ENCODE data around the gene SEMA3F. TPM values are rescaled to one million over a fixed set of nuclear protein-coding genes. Genes with fewer than 3 reads are reported as not detected.

The SEMA3F gene
- total and polyA plus RNA-seq, 5 donors: 7.3 to 15.2 (median 10.1) TPM

- H3K4me1 ChIP-seq (ENCODE audit: control insufficient read depth, insufficient read depth, low read length): no peaks in the 10 kb centered on the region
- no peak overlapping the region for H3K4me3 ChIP-seq (ENCODE audit: low read length)
- H3K27ac ChIP-seq (ENCODE audit: low read length): no peak overlapping the region
- WGBS: 66% methylated on average over 12 of the region's 12 CpGs
- ATAC-seq (no peak), DNase-seq (no peak)
- H3K9me3 ChIP-seq (ENCODE audit: control insufficient read depth, low read length): no peaks in the 10 kb centered on the region
- intact Hi-C loops (cut with DNase I): no loop called here
- no peaks in the 10 kb centered on the region for H3K27me3 ChIP-seq (ENCODE audit: control insufficient read depth, insufficient read depth)
These were observed 58.2 kb downstream of the SEMA3F start for GRCh38 chr3:50213373-50213772.

- no peak for DNase-seq
- Histone ChIP-seq H3K4me1 (ENCODE audit: control insufficient read depth, insufficient read depth, low read length) (no peaks in the 10 kb centered on the region), H3K27me3 (ENCODE audit: control insufficient read depth, insufficient read depth) (no peaks in the 10 kb centered on the region), H3K27ac (ENCODE audit: low read length) (no peak overlapping the region), H3K4me3 (ENCODE audit: low read length) (no peak overlapping the region), H3K9me3 (ENCODE audit: control insufficient read depth, low read length) (no peaks in the 10 kb centered on the region)
- intact Hi-C loops (cut with DNase I): no loop called here
- no peak for ATAC-seq
- WGBS: 79% methylated on average over 10 of the region's 10 CpGs
These were observed 59.7 kb downstream of the SEMA3F start for GRCh38 chr3:50214824-50215223.

- Histone ChIP-seq H3K27me3 (ENCODE audit: control insufficient read depth, insufficient read depth) (no peaks in the 10 kb centered on the region), H3K27ac (ENCODE audit: low read length) (no peak overlapping the region), H3K9me3 (ENCODE audit: control insufficient read depth, low read length) (no peaks in the 10 kb centered on the region), H3K4me1 (ENCODE audit: control insufficient read depth, insufficient read depth, low read length) (peaks cover 3% of the 10 kb centered on the region), H3K4me3 (ENCODE audit: low read length) (no peak overlapping the region)
- DNase-seq (no peak), ATAC-seq (no peak)
- WGBS: 67% methylated on average over 9 of the region's 9 CpGs
- intact Hi-C loops (cut with DNase I): no loop called here
These were observed 60.4 kb downstream of the SEMA3F start for GRCh38 chr3:50215529-50215928.

- WGBS: 77% methylated on average over 10 of the region's 10 CpGs
- intact Hi-C loops (cut with DNase I): no loop called here
- no peaks in the 10 kb centered on the region for H3K9me3 ChIP-seq (ENCODE audit: control insufficient read depth, low read length)
- peaks cover 3% of the 10 kb centered on the region for H3K4me1 ChIP-seq (ENCODE audit: control insufficient read depth, insufficient read depth, low read length)
- H3K27me3 ChIP-seq (ENCODE audit: control insufficient read depth, insufficient read depth): no peaks in the 10 kb centered on the region
- no peak overlapping the region for H3K27ac ChIP-seq (ENCODE audit: low read length)
- ATAC-seq: no peak
- DNase-seq: no peak
- no peak overlapping the region for H3K4me3 ChIP-seq (ENCODE audit: low read length)
These were observed 62.6 kb downstream of the SEMA3F start for GRCh38 chr3:50217681-50218080.

GRCh38 chr3:50218448-50218847 lies 63.3 kb downstream of the SEMA3F start:
- no peaks in the 10 kb centered on the region for H3K27me3 ChIP-seq (ENCODE audit: control insufficient read depth, insufficient read depth)
- no peak for DNase-seq
- H3K9me3 ChIP-seq (ENCODE audit: control insufficient read depth, low read length): no peaks in the 10 kb centered on the region
- no peak overlapping the region for H3K27ac ChIP-seq (ENCODE audit: low read length)
- ATAC-seq: no peak
- intact Hi-C loops (cut with DNase I): no loop called here
- H3K4me3 ChIP-seq (ENCODE audit: low read length): no peak overlapping the region
- 92% methylated on average over 17 of the region's 17 CpGs for WGBS
- H3K4me1 ChIP-seq (ENCODE audit: control insufficient read depth, insufficient read depth, low read length): peaks cover 3% of the 10 kb centered on the region

GRCh38 chr3:50219285-50219684 lies 64.2 kb downstream of the SEMA3F start:
- Histone ChIP-seq H3K4me1 (ENCODE audit: control insufficient read depth, insufficient read depth, low read length) (peaks cover 3% of the 10 kb centered on the region), H3K27ac (ENCODE audit: low read length) (no peak overlapping the region), H3K27me3 (ENCODE audit: control insufficient read depth, insufficient read depth) (no peaks in the 10 kb centered on the region), H3K9me3 (ENCODE audit: control insufficient read depth, low read length) (no peaks in the 10 kb centered on the region), H3K4me3 (ENCODE audit: low read length) (no peak overlapping the region)
- DNase-seq: no peak
- no peak for ATAC-seq
- 88% methylated on average over 5 of the region's 5 CpGs for WGBS
- intact Hi-C loops (cut with DNase I): no loop called here

GRCh38 chr3:50220109-50220508 lies 65.0 kb downstream of the SEMA3F start:
- H3K27ac ChIP-seq (ENCODE audit: low read length): no peak overlapping the region
- 50% methylated on average over 6 of the region's 6 CpGs for WGBS
- ATAC-seq (no peak), DNase-seq (no peak)
- no peak overlapping the region for H3K4me3 ChIP-seq (ENCODE audit: low read length)
- intact Hi-C loops (cut with DNase I): no loop called here
- no peaks in the 10 kb centered on the region for H3K9me3 ChIP-seq (ENCODE audit: control insufficient read depth, low read length)
- H3K4me1 ChIP-seq (ENCODE audit: control insufficient read depth, insufficient read depth, low read length): peaks cover 3% of the 10 kb centered on the region
- no peaks in the 10 kb centered on the region for H3K27me3 ChIP-seq (ENCODE audit: control insufficient read depth, insufficient read depth)

GRCh38 chr3:50221051-50221410 lies 65.9 kb downstream of the SEMA3F start:
- 75% methylated on average over 4 of the region's 4 CpGs for WGBS

GRCh38 chr3:50221411-50222168 lies 66.5 kb downstream of the SEMA3F start:
- DNase-seq (peak in 1 of 3 donors; percentile 42), ATAC-seq (no peak)
- H3K4me1 ChIP-seq (ENCODE audit: control insufficient read depth, insufficient read depth, low read length): peaks cover 3% of the 10 kb centered on the region
- no peaks in the 10 kb centered on the region for H3K9me3 ChIP-seq (ENCODE audit: control insufficient read depth, low read length)
- H3K27ac ChIP-seq (ENCODE audit: low read length): no peak overlapping the region
- no peak overlapping the region for H3K4me3 ChIP-seq (ENCODE audit: low read length)
- intact Hi-C loops (cut with DNase I): no loop called here
- WGBS: 65% methylated on average over 12 of the region's 12 CpGs
- no peaks in the 10 kb centered on the region for H3K27me3 ChIP-seq (ENCODE audit: control insufficient read depth, insufficient read depth)

More at GRCh38 chr3:50221051-50221410, 65.9 kb downstream of the SEMA3F start:
- intact Hi-C loops (cut with DNase I): no loop called here
- DNase-seq (peak in 1 of 3 donors; percentile 28), ATAC-seq (no peak)
- Histone ChIP-seq H3K4me3 (ENCODE audit: low read length) (no peak overlapping the region), H3K9me3 (ENCODE audit: control insufficient read depth, low read length) (no peaks in the 10 kb centered on the region), H3K4me1 (ENCODE audit: control insufficient read depth, insufficient read depth, low read length) (peaks cover 3% of the 10 kb centered on the region), H3K27me3 (ENCODE audit: control insufficient read depth, insufficient read depth) (no peaks in the 10 kb centered on the region), H3K27ac (ENCODE audit: low read length) (no peak overlapping the region)

GRCh38 chr3:50222169-50222528 lies 67.0 kb downstream of the SEMA3F start:
- DNase-seq: no peak
- WGBS: 68% methylated on average over 1 of the region's 1 CpG
- Histone ChIP-seq H3K4me3 (ENCODE audit: low read length) (no peak overlapping the region), H3K27ac (ENCODE audit: low read length) (no peak overlapping the region), H3K9me3 (ENCODE audit: control insufficient read depth, low read length) (no peaks in the 10 kb centered on the region), H3K27me3 (ENCODE audit: control insufficient read depth, insufficient read depth) (no peaks in the 10 kb centered on the region), H3K4me1 (ENCODE audit: control insufficient read depth, insufficient read depth, low read length) (peaks cover 3% of the 10 kb centered on the region)
- ATAC-seq: no peak
- intact Hi-C loops (cut with DNase I): no loop called here

- H3K4me3 ChIP-seq (ENCODE audit: low read length): no peak overlapping the region
- DNase-seq (no peak), ATAC-seq (no peak)
- peaks cover 3% of the 10 kb centered on the region for H3K4me1 ChIP-seq (ENCODE audit: control insufficient read depth, insufficient read depth, low read length)
- no peaks in the 10 kb centered on the region for H3K9me3 ChIP-seq (ENCODE audit: control insufficient read depth, low read length)
- 70% methylated on average over 5 of the region's 5 CpGs for WGBS
- H3K27ac ChIP-seq (ENCODE audit: low read length): no peak overlapping the region
- H3K27me3 ChIP-seq (ENCODE audit: control insufficient read depth, insufficient read depth): no peaks in the 10 kb centered on the region
- intact Hi-C loops (cut with DNase I): loop anchor here in 3 of 4 donors (2.0 to 5.0 kb wide), 4 partner anchors 32 to 98 kb away; partner anchors contain the start of genes GNAT1 (in 1 of the 3) and HYAL2 (in 1 of the 3)
These were observed 69.5 kb downstream of the SEMA3F start for GRCh38 chr3:50224639-50225038.

Data from right cardiac atrium (tissue), 5 donors.